Adrenal gland (tissue), 12 donors: ENCODE results near the gene IFNL4. TPM values are rescaled to one million over a fixed set of nuclear protein-coding genes. Genes with fewer than 3 reads are reported as not detected.

ENCODE experiments used
- DNase-seq, 7 donors: peaks; one replicate each; pipeline ENCODE4 v3.0.0-alpha.2; 2019 to 2020
- H3K27ac ChIP-seq, 5 donors: fragments of 200-600 bp; sonication (generic) in 4 of 5; 1 replicate in 3 of 5; 2 replicates in 2 of 5; pipeline versions ENCODE4 v1.5.1 to v1.8.0; 2016 to 2020; ENCODE audit warnings: mild to moderate bottlenecking in 1 of 5
- H3K27me3 ChIP-seq: fragments of 200-600 bp; 2 replicates; pipeline ENCODE4 v1.8.0; 2021
- H3K36me3 ChIP-seq, 2 donors: fragments of 200-600 bp; replicated peaks in 1 of 2; 1 replicate in 1 of 2; 2 replicates in 1 of 2; pipeline versions ENCODE4 v1.5.1 to v1.8.0; 2018 to 2022
- H3K4me1 ChIP-seq, 2 donors: fragments of 200-600 bp; replicated peaks in 1 of 2; 1 replicate in 1 of 2; 2 replicates in 1 of 2; pipeline versions ENCODE4 v1.5.1 to v1.8.0; 2018 to 2021
- H3K4me3 ChIP-seq, 4 donors: fragments of 200-600 bp; sonication (generic) in 3 of 4; one replicate each; pipeline ENCODE4 v1.5.1; 2016 to 2018
- H3K9me3 ChIP-seq, 3 donors: fragments of 200-600 bp; sonication (generic) in 1 of 3; replicated peaks in 1 of 3; 1 replicate in 2 of 3; 2 replicates in 1 of 3; pipeline versions ENCODE4 v1.5.1 to v1.8.0; 2016 to 2021
- CTCF ChIP-seq, 6 experiments: fragments of 450-650 bp in 4 of 6; fragments of 200-600 bp in 2 of 6; sonication (generic) in 1 of 6; IDR thresholded peaks; 1 replicate in 5 of 6; 2 replicates in 1 of 6; pipeline versions ENCODE4 v1.5.1 to v1.8.0; 2016 to 2021; ENCODE audit warnings: antibody characterized with exemption in 6 of 6, mild to moderate bottlenecking in 2 of 6, moderate library complexity in 1 of 6
- POLR2A ChIP-seq, 2 donors: fragments of 450-650 bp; IDR thresholded peaks; one replicate each; pipeline ENCODE4 v1.6.1; 2017; ENCODE audit warnings: antibody characterized with exemption in 2 of 2, mild to moderate bottlenecking in 2 of 2, moderate library complexity in 1 of 2
- WGBS, 4 donors: extraction: QIAGEN DNeasy Blood & Tissue Kit in 2 of 4; methylation state at CpG; one replicate each; pipeline versions ENCODE4 v1.1.5 to v1.1.7; 2013 to 2017; 5-methylcytosine and 5-hydroxymethylcytosine counted together
- intact Hi-C, 2 donors: fragments of 100-400 bp; cut with DNase I; formaldehyde crosslinking; loops; one replicate each; pipeline versions ENCODE4 v1.14.1 to v1.15.0; 2022 to 2023
- polyA plus RNA-seq, 3 donors: library from polyadenylated mRNA; stranded (reverse); fragments of 200-250 nt in 2 of 3; fragments of 350-450 nt in 1 of 3; fragmentation: Illumina TruSeq in 1 of 3; extraction: RNeasy Lipid Tissue Mini Kit (QIAGEN cat#74804) in 1 of 3; gene quantifications; one replicate each; pipeline ENCODE4 v1.2.3, GENCODE V29; 2013 to 2014
- total RNA-seq, 9 donors: library from RNA; depleted of rRNA in 4 of 9; stranded (reverse); fragments of >200 nt in 4 of 9; fragments of 120-200 nt in 1 of 9; fragmentation: NEBNext Ultra II Directional in 1 of 9; extraction: Animal tissue kit (Norgen Biotek cat#: 25700) in 1 of 9; gene quantifications; one replicate each; pipeline versions ENCODE4 v1.1.0 to v1.2.4, GENCODE V29; 2013 to 2023
- donor health status: healthy with polysubstance abuse.
- donor health status: Bipolar disorder and iron deficiency.
- donor health status: DM: yes; HTN: yes; CAD: no.
- donor health status: DM: no; HTN: no; CAD: no.
- donor health status: DM: no; HTN: no; CAD: no.
- donor health status: DM: yes; HTN: yes; CAD: no.

Gene IFNL4
- total and polyA plus RNA-seq, 12 donors, result not detected

- Histone ChIP-seq H3K4me3 (no peak overlapping the region), H3K4me1 (no peaks in the 10 kb centered on the region), H3K36me3 (no peaks in the 10 kb centered on the region), H3K9me3 (no peaks in the 10 kb centered on the region), H3K27me3 (peaks cover 44% of the 10 kb centered on the region), H3K27ac (no peak overlapping the region)
- DNase-seq, result no peak
- 59 to 68% (median 60%) methylated on average over 8 to 39 of the region's 39 CpGs for WGBS, 4 donors
- intact Hi-C loops, result no loop called here
- TF ChIP-seq POLR2A (IDR thresholded peaks at IDR 0.05) (no peak), CTCF (IDR thresholded peaks at IDR 0.05) (no peak)
These were observed 16.8 kb upstream of the IFNL4 start for GRCh38 chr19:39265321-39265916.

- intact Hi-C loops, result no loop called here
- peaks cover 44% of the 10 kb centered on the region for H3K27me3 ChIP-seq
- WGBS, 4 donors, result 10 to 26% (median 23%) methylated on average over 31 to 102 of the region's 102 CpGs
These were observed 15.9 kb upstream of the IFNL4 start for GRCh38 chr19:39264306-39265290.

GRCh38 chr19:39263912-39264305, 15.3 kb upstream of the IFNL4 start:
- WGBS, 4 donors, result 38 to 45% (median 42%) methylated on average over 16 to 17 of the region's 17 CpGs
- Histone ChIP-seq H3K4me1 (no peaks in the 10 kb centered on the region), H3K36me3 (no peaks in the 10 kb centered on the region), H3K9me3 (no peaks in the 10 kb centered on the region), H3K4me3 (no peak overlapping the region), H3K27ac (no peak overlapping the region), H3K27me3 (peaks cover 44% of the 10 kb centered on the region)
- TF ChIP-seq CTCF (IDR thresholded peaks at IDR 0.05) (no peak), POLR2A (IDR thresholded peaks at IDR 0.05) (no peak)
- no peak for DNase-seq
- intact Hi-C loops, result no loop called here

More at GRCh38 chr19:39264306-39265290, 15.9 kb upstream of the IFNL4 start:
- no peaks in the 10 kb centered on the region for H3K9me3 ChIP-seq
- H3K27ac ChIP-seq, result no peak overlapping the region
- no peaks in the 10 kb centered on the region for H3K4me1 ChIP-seq
- no peaks in the 10 kb centered on the region for H3K36me3 ChIP-seq
- H3K4me3 ChIP-seq, result no peak overlapping the region
- no peak for DNase-seq
- TF ChIP-seq CTCF (IDR thresholded peaks at IDR 0.05) (no peak), POLR2A (IDR thresholded peaks at IDR 0.05) (no peak)

- H3K4me1 ChIP-seq, result no peaks in the 10 kb centered on the region
- no peaks in the 10 kb centered on the region for H3K9me3 ChIP-seq
- H3K27me3 ChIP-seq, result peaks cover 44% of the 10 kb centered on the region
- H3K4me3 ChIP-seq, result no peak overlapping the region
- H3K27ac ChIP-seq, result no peak overlapping the region
- intact Hi-C loops, result no loop called here
- 88 to 94% (median 92%) methylated on average over 4 of the region's 4 CpGs for WGBS, 4 donors
- TF ChIP-seq CTCF (IDR thresholded peaks at IDR 0.05), result no peak
- no peak for TF ChIP-seq POLR2A (IDR thresholded peaks at IDR 0.05)
- no peaks in the 10 kb centered on the region for H3K36me3 ChIP-seq
- no peak for DNase-seq
These were observed 13.8 kb upstream of the IFNL4 start for GRCh38 chr19:39262496-39262895.
